HEK293T (cell line): ENCODE data around the gene TEX2.

ENCODE experiments used
- CTCF ChIA-PET: fragments of 350-600 bp; formaldehyde crosslinking; extraction: SDS; loops from one replicate; lab custom pipeline; 2021; ENCODE audit warnings: antibody characterized with exemption, inconsistent platforms; lab: Yijun Ruan, JAX
- POLR2A ChIA-PET: fragments of 350-600 bp; formaldehyde crosslinking; extraction: SDS; loops from one replicate; lab custom pipeline; 2020; ENCODE audit warnings: antibody characterized with exemption, inconsistent platforms; lab: Yijun Ruan, JAX
- DNase-seq: peaks from one replicate; pipeline ENCODE4 v3.0.0; 2012; ENCODE audit warnings: mixed read lengths; ENCODE audit errors: extremely low spot score
- ARNT ChIP-seq: fragments of 450-650 bp; IDR thresholded peaks from 2 replicates; pipeline ENCODE4 v1.6.1; 2017; ENCODE audit warnings: mild to moderate bottlenecking
- BHLHE40 ChIP-seq: fragments of 450-650 bp; IDR thresholded peaks from 2 replicates; pipeline ENCODE4 v1.6.1; 2016; ENCODE audit warnings: mild to moderate bottlenecking, moderate library complexity, borderline replicate concordance
- CTBP1 ChIP-seq: fragments of 450-650 bp; IDR thresholded peaks from 2 replicates; pipeline ENCODE4 v1.6.1; 2016; ENCODE audit warnings: borderline replicate concordance
- ELF4 ChIP-seq: fragments of 450-650 bp; IDR thresholded peaks from 2 replicates; pipeline ENCODE4 v1.6.1; 2017; ENCODE audit warnings: antibody characterized with exemption
- FOXA1 ChIP-seq: fragments of 450-650 bp; IDR thresholded peaks from 2 replicates; pipeline ENCODE4 v1.6.1; 2016; ENCODE audit warnings: mild to moderate bottlenecking
- FOXK2 ChIP-seq: fragments of 450-650 bp; IDR thresholded peaks from 2 replicates; pipeline ENCODE4 v1.6.1; 2016; ENCODE audit warnings: mild to moderate bottlenecking
- FOXM1 ChIP-seq: fragments of 450-650 bp; IDR thresholded peaks from 2 replicates; pipeline ENCODE4 v1.6.1; 2017; ENCODE audit warnings: mild to moderate bottlenecking, borderline replicate concordance
- HDGF ChIP-seq: fragments of 450-650 bp; IDR thresholded peaks from 2 replicates; pipeline ENCODE4 v1.6.1; 2017; ENCODE audit warnings: antibody characterized with exemption, borderline replicate concordance
- L3MBTL2 ChIP-seq: fragments of 450-650 bp; conservative IDR thresholded peaks from 2 replicates; pipeline ENCODE4 v1.6.1; 2016; ENCODE audit warnings: mild to moderate bottlenecking
- LEF1 ChIP-seq: fragments of 450-650 bp; IDR thresholded peaks from 2 replicates; pipeline ENCODE4 v1.6.1; 2017; ENCODE audit warnings: mild to moderate bottlenecking, borderline replicate concordance
- NFRKB ChIP-seq: fragments of 450-650 bp; IDR thresholded peaks from 2 replicates; pipeline ENCODE4 v1.6.1; 2016; ENCODE audit warnings: mild to moderate bottlenecking, moderate library complexity
- PKNOX1 ChIP-seq: fragments of 450-650 bp; IDR thresholded peaks from 2 replicates; pipeline ENCODE4 v1.6.1; 2016
- SP1 ChIP-seq: fragments of 450-650 bp; IDR thresholded peaks from 2 replicates; pipeline ENCODE4 v1.6.1; 2017
- SUZ12 ChIP-seq: fragments of 450-650 bp; IDR thresholded peaks from 2 replicates; pipeline ENCODE4 v1.6.1; 2016; ENCODE audit warnings: mild to moderate bottlenecking
- TARDBP ChIP-seq: fragments of 450-650 bp; IDR thresholded peaks from 2 replicates; pipeline ENCODE4 v1.6.1; 2016
- ZNF384 ChIP-seq: fragments of 450-650 bp; IDR thresholded peaks from 2 replicates; pipeline ENCODE4 v1.6.1; 2016

TEX2 gene

GRCh38 chr17:64273006-64273405, 9.9 kb upstream of the TEX2 start:
- TF ChIP-seq BHLHE40 (no peak), L3MBTL2 (no peak)
- no peak for DNase-seq
- CTCF ChIA-PET: no interaction called here
- POLR2A ChIA-PET: interaction anchor here (1.4 to 1.5 kb wide), 2 partner anchors 9 to 127 kb away, joined by 5 to 10 read pairs; partner anchors contain the start of gene TEX2

GRCh38 chr17:64270885-64271284, 7.8 kb upstream of the TEX2 start:
- ChIA-PET CTCF (no interaction called here), POLR2A (no interaction called here)
- DNase-seq: no peak
- no peak for TF ChIP-seq HDGF
- TF ChIP-seq FOXA1: no peak
- TF ChIP-seq SUZ12: no peak
- no peak for TF ChIP-seq BHLHE40
- no peak for TF ChIP-seq SP1
- TF ChIP-seq NFRKB: no peak
- no peak for TF ChIP-seq ELF4
- no peak for TF ChIP-seq L3MBTL2
- TF ChIP-seq TARDBP: no peak
- no peak for TF ChIP-seq ZNF384
- TF ChIP-seq FOXK2: no peak
- TF ChIP-seq PKNOX1: no peak
- TF ChIP-seq LEF1: no peak
- no peak for TF ChIP-seq FOXM1
- no peak for TF ChIP-seq ARNT
- TF ChIP-seq CTBP1: no peak

GRCh38 chr17:64269687-64270649, 6.9 kb upstream of the TEX2 start:
- CTCF ChIA-PET: interaction anchor here (0.6 kb wide), 1 partner anchor 61 kb away, joined by 3 read pairs; no protein-coding TSS in a partner anchor
- TF ChIP-seq LEF1: no peak
- TF ChIP-seq PKNOX1: no peak
- no peak for TF ChIP-seq ARNT
- TF ChIP-seq TARDBP: no peak
- POLR2A ChIA-PET: interaction anchor here (1.4 kb wide), 1 partner anchor 124 kb away, joined by 3 read pairs; no protein-coding TSS in a partner anchor
- no peak for DNase-seq

DNA sequence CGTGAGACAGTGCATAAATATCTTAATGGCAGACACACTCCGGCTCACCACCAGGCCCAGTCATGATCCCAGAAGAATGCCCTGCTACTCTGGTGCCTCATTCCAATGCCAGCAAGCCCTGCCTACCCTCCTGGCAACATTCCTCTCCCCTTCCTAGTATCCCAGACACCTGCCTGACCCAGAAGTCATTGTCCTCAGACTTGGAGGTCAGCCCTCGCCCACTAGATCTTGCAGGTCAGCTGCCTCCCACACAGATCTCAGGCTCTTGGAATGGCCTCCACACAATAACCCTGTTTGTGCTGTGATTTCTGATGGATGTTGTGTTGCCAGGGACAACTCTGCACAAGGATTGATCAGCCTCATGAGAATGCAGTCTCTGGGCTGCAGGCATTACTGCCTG, 1.8 kb upstream of the TEX2 start:
- ChIA-PET CTCF (no interaction called here), POLR2A (no interaction called here)
- no peak for DNase-seq
- TF ChIP-seq L3MBTL2 (no peak), LEF1 (no peak), NFRKB (no peak), ARNT (no peak), HDGF (no peak), SUZ12 (no peak), CTBP1 (no peak), FOXK2 (no peak), FOXM1 (no peak), PKNOX1 (no peak), SP1 (no peak), TARDBP (no peak), ELF4 (no peak), ZNF384 (no peak), FOXA1 (no peak), BHLHE40 (no peak)

- peak; percentile 62 for DNase-seq
- POLR2A ChIA-PET: interaction anchor here (0.8 to 3.4 kb wide), 8 partner anchors 9 to 117 kb away, joined by 3 to 34 read pairs (median 5); no protein-coding TSS in a partner anchor
- TF ChIP-seq ZNF384: no peak
- TF ChIP-seq L3MBTL2: peak; percentile 63
- CTCF ChIA-PET: no interaction called here
Measured at GRCh38 chr17:64262198-64262999, 661 bp downstream of the TEX2 start.
